Natural killer cell treated with Interleukin-12 subunit alpha and Interleukin-12 subunit beta and Interleukin-15 and Interleukin-18, amount 100 ng/mL, for 72 hours (primary cell): Measurements from ENCODE around the gene ESRP2. TPM values are rescaled to one million over a fixed set of nuclear protein-coding genes. Genes with fewer than 3 reads are reported as not detected.

Experiments
- total RNA-seq, 2 donors: library from RNA; stranded (reverse); gene quantifications; one replicate each; pipeline ENCODE4 v1.2.3, GENCODE V29; 2022

The ESRP2 gene
- total RNA-seq, 2 donors from 2014 or later: 0.12 TPM; not detected in 1

Other genes with a start within 250 kb of the ESRP2 start
- 1 to 10 TPM; 2.2 to 2.3 TPM for gene DPEP2, start 236.6 kb downstream of the ESRP2 start, total RNA-seq
- not detected for gene DPEP2NB, start 220.2 kb downstream of the ESRP2 start, total RNA-seq
- 10 to 100 TPM; 16.2 to 20.1 TPM for gene DDX28, start 212.9 kb downstream of the ESRP2 start, total RNA-seq
- 10 to 100 TPM; 23.3 to 43.5 TPM for gene DUS2, start 212.8 kb downstream of the ESRP2 start, total RNA-seq
- gene NFATC3, start 150.8 kb downstream of the ESRP2 start, total RNA-seq: 100 to 1,000 TPM in 1 of 2 donors, 10 to 100 TPM in 1; 91.9 to 131 TPM
- gene PLA2G15, start 9.2 kb upstream of the ESRP2 start, total RNA-seq: 10 to 100 TPM; 11.6 to 11.8 TPM
- gene SLC7A6, start 28.4 kb upstream of the ESRP2 start, total RNA-seq: 100 to 1,000 TPM in 1 of 2 donors, 10 to 100 TPM in 1; 56.2 to 111 TPM
- gene SLC7A6OS, start 74.8 kb upstream of the ESRP2 start, total RNA-seq: 10 to 100 TPM; 25.8 to 27.9 TPM
- gene PRMT7, start 74.9 kb upstream of the ESRP2 start, total RNA-seq: 10 to 100 TPM; 45.7 to 90.9 TPM
- gene SMPD3, start 212.4 kb upstream of the ESRP2 start, total RNA-seq: 1 to 10 TPM in 1 of 2 donors, under 1 TPM in 1; 0.26 to 1.9 TPM